Measurements from ENCODE around the gene CLPTM1L.
A peak's percentile ranks its signal among the peaks of the same experiment; 100 is the strongest.
"Not testable (repeated sequence)": the region's sequence is repeated elsewhere in the genome, so short reads cannot be mapped to it uniquely, and the experiment has no call there.

Gene CLPTM1L

DNA sequence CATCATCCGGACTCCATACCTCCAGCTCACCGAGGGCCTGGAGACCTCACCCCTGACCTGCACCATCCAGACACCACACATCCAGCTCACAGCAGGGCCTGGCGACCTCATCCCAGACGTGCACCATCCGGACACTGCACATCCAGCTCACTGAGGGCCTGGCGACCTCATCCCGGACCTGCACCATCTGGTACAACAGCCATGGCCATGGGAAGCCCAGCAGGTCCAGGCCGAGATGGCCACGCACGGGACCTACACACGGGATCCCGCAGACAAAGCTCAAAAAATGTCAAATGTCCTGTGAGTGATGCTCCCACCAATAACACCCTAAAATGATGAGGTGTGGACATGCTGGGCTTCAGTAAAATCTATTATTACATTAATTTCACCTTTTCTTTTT lies 59.8 kb downstream of the CLPTM1L start:
- DNase-seq: no peak

DNA sequence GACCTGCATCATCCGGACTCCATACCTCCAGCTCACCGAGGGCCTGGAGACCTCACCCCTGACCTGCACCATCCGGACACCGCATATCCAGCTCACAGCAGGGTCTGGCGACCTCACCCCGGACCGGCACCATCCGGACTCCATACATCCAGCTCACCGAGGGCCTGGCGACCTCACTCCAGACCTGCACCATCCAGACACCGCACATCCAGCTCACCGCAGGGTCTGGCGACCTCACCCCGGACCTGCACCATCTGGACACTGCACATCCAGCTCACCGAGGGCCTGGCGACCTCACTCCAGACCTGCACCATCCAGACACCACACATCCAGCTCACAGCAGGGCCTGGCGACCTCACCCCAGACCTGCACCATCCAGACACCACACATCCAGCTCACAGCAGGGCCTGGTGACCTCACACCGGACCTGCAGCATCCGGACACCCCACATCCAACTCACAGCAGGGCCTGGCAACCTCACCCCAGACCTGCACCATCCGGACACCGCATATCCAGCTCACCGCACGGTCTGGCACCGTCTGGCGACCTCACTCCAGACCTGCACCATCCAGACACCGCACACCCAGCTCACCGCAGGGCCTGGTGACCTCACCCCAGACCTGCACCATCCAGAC lies 60.4 kb downstream of the CLPTM1L start:
- DNase-seq: not testable (repeated sequence)

- DNase-seq: not testable (repeated sequence)
Observed at GRCh38 chr5:1283729-1284041, 61.2 kb downstream of the CLPTM1L start.

DNA sequence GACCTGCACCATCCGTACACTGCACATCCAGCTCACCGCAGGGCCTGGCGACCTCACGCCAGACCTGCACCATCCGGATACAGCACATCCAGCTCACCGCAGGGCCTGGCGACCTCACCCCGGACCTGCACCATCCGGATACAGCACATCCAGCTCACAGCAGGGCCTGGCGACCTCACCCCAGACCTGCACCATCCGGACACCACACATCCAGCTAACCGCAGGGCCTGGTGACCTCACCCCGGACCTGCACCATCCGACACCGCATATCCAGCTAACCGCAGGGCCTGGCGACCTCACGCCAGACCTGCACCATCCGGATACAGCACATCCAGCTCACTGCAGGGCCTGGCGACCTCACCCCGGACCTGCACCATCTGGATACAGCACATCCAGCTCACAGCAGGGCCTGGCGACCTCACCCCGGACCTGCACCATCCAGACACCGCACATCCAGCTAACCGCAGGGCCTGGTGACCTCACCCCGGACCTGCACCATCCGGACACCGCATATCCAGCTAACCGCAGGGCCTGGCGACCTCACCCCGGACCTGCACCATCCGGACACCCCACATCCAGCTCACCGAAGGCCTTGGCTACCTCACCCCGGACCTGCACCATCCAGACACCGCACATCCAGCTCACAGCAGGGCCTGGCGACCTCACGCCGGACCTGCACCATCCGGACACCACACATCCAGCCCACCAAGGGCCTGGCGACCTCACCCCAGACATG lies 61.7 kb downstream of the CLPTM1L start:
- DNase-seq: not testable (repeated sequence)

- DNase-seq: peak; percentile 16
Observed at GRCh38 chr5:1282131-1282992, 62.5 kb downstream of the CLPTM1L start.

GRCh38 chr5:1281038-1281882 lies 63.6 kb downstream of the CLPTM1L start:
- DNase-seq: no peak

GRCh38 chr5:1280177-1281037 lies 64.5 kb downstream of the CLPTM1L start:
- DNase-seq: no peak

DNA sequence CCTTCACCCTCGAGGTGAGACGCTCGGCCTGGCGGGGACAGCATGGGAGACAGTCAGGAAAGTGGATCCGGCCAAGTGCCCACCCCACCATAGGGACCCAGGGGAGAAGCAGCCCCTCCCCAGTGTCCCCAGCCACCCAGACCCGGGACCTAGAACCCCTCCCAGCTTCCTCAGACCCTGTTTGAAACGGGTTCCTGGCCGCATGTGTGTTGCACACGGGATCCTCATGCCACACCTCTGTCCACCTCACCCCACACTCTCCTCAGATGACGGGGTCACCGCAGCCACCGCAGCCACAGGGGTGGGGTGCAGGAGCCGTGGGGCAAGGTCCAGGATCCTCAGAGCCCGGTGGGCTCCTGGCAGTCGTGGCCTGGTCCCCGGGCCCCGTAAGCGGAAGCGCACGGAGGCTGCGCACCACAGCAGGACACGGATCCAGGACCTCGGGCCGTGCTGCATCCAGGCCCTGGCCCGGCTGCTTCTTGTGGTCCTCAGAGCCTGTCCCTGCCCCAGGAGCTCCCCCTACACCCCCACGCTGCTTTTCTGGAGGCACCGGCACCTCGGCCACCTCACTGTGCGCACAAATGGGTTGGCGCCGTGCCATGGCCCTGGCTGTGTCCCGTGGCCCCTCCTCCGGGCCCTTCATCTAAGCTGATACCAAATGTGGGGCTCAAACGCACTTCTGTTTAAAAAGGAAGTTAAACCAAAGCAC lies 65.3 kb downstream of the CLPTM1L start:
- DNase-seq: no peak

DNA sequence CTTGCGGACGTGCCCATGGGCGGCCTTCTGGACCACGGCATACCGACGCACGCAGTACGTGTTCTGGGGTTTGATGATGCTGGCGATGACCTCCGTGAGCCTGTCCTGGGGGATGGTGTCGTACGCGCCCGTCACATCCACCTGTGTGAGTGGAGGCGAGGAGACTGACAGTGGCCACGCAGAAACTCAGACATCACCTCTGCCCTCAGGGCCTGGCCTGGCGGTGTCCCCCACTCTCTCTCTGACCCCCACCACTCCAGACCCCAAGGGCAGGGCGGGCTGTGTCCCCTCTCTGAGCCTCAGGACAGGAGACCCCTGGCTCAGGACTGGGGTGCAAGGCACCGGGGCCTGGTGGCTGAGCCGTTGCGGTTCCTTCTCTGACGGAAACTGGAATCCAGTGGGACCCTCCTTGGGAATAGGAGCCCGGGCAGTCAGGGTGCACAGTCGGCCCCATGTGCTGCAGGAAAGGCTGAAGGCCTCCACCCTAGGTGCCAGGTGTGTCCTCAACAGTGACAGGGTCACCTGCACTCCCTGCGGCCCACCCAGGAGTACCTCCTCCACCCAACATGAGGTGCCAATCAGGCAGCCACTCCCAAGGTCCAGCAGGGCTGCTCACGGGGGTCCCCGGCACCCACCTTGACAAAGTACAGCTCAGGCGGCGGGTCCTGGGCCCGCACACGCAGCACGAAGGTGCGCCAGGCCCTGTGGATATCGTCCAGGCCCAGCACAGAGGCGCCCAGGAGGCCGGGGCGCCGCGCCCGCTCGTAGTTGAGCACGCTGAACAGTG lies 66.0 kb downstream of the CLPTM1L start:
- no peak for DNase-seq

DNA sequence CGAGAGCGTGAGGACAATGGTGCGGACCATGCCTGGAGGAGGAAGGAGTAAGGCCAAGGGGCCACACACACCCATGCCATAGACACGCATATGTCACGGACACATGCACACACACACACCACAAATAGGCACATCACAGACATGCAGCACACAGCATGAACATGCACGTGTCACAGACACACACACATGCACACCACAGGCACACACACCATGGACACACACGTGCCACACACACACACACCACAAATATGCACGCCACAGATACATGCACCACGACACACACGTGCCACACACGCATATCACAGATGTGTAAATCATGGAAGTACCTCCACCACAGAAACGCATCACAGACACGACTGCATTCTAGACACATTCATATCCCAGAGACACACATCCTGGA lies 66.7 kb downstream of the CLPTM1L start:
- DNase-seq: no peak

- no peak for DNase-seq
Observed at GRCh38 chr5:1277781-1278180, 67.1 kb downstream of the CLPTM1L start.

DNA sequence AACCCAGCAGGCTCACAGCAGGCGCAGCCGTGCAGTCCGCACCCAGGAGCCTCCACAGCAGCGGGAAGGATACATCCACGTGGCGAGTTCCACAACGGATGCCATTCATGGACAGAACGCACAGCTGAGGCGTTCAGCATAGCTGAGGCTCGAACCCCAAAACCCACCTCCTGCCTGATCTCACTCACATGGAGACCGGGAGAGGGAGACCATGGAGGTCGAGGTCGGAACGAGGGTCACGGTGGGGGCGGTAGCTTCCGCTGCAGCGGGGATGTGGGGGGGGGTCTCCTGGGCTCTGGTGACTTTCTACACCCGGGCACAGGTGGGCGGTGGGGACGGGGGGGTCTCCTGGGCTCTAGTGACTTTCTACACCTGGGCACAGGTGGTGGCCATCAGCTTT lies 67.6 kb downstream of the CLPTM1L start:
- no peak for DNase-seq

GRCh38 chr5:1276930-1277329 lies 68.0 kb downstream of the CLPTM1L start:
- no peak for DNase-seq

DNA sequence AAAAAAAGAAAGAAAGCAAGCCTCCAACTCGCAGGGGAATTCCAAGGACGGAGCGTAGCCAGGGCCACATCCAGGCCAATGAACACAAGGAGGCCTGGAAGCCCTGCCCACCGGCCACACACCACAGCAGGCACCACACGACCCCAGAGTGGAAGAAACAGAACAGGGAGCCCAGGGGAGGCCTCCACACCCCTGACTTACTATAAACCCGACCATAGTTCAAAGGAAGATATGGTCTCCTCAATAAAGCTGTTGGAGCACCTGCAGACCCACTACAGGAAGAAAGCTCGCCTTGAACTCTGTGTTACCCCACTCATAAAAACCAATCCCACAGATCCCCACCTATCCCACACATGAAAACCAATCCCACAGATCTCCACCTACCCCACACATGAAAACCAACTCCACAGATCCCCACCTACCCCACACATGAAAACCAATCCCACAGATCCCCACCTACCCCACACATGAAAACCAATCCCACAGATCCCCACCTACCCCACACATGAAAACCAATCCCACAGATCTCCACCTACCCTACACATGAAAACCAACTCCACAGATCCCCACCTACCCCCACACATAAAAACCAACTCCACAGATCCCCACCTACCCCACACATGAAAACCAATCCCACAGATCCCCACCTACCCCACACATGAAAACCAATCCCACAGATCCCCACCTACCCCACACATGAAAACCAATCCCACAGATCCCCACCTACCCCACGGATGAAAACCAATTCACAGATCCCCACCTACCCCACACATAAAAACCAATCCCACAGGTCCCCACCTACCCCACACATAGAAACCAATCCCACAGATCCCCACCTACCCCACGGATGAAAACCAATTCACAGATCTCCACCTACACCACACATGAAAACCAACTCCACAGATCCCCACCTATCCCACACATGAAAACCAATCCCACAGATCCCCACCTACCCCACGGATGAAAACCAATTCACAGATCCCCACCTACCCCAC lies 69.2 kb downstream of the CLPTM1L start:
- DNase-seq: not testable (repeated sequence)

DNA sequence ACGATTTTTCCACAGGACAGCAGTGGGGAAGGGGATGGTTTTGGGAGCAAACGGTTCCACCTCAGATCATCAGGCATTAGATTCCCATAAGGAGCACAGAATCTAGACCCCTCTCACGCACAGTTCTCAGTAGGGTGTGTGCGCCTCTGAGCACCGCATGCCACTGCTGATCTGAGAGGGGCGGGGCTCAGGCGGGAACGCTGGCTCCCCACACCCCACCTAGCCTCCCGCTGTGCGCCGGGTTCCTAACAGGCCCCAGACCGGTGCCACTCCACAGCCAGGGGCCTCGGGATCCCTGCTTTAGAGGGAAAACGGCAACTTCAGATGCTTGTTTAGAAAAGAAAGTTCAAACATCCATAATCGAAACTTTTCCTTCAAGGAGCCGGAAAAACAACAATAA lies 70.4 kb downstream of the CLPTM1L start:
- no peak for DNase-seq

GRCh38 chr5:1273745-1274144 lies 71.2 kb downstream of the CLPTM1L start:
- DNase-seq: no peak

GRCh38 chr5:1272201-1272600 lies 72.7 kb downstream of the CLPTM1L start:
- DNase-seq: no peak

- DNase-seq: no peak
Observed at GRCh38 chr5:1270933-1271914, 73.7 kb downstream of the CLPTM1L start.

All from NCI-H1105 treated with DMSO at 0.1 percent for 48 hours (cell line).